Activated CD8-positive, alpha-beta T cell treated with anti-CD3 and anti-CD28 coated beads for 36 hours (primary cell): Measurements from ENCODE around the gene CACNA1B. TPM values are rescaled to one million over a fixed set of nuclear protein-coding genes. Genes with fewer than 3 reads are reported as not detected.

Source experiments
- ATAC-seq: fragments of 200-7000 bp; cut with Tn5 transposase; one replicate; pipeline ENCODE4 v1.10.0; 2021; ENCODE audit warnings: mild to moderate bottlenecking, moderate library complexity
- CTCF ChIA-PET: fragments of 350-600 bp; sonication (Branson Sonifier 250); formaldehyde crosslinking; loops from one replicate; lab custom pipeline; 2021; ENCODE audit warnings: antibody characterized with exemption; lab: Charles Lee
- POLR2A ChIA-PET: fragments of 350-600 bp; sonication (Branson Sonifier 250); formaldehyde crosslinking; loops from one replicate; lab custom pipeline; 2021; ENCODE audit warnings: antibody characterized with exemption; lab: Charles Lee
- DNase-seq: peaks from one replicate; pipeline ENCODE4 v3.0.0-alpha.2; 2020
- H3K27ac Mint-ChIP-seq: one replicate; pipeline ENCODE4 v1.8.0; 2021; ENCODE audit warnings: mild to moderate bottlenecking, mixed read lengths
- H3K27me3 Mint-ChIP-seq: one replicate; pipeline ENCODE4 v1.8.0; 2021; ENCODE audit warnings: mixed read lengths
- H3K36me3 Mint-ChIP-seq: one replicate; pipeline ENCODE4 v1.8.0; 2021; ENCODE audit warnings: low read depth, mixed read lengths
- H3K4me1 Mint-ChIP-seq: one replicate; pipeline ENCODE4 v1.8.0; 2021; ENCODE audit warnings: low read depth, mixed read lengths
- H3K4me3 Mint-ChIP-seq: one replicate; pipeline ENCODE4 v1.8.0; 2021; ENCODE audit warnings: mild to moderate bottlenecking, moderate library complexity, mixed read lengths
- H3K9me3 Mint-ChIP-seq: one replicate; pipeline ENCODE4 v1.8.0; 2021; ENCODE audit warnings: mixed read lengths
- CTCF ChIP-seq: fragments of 200-600 bp; IDR thresholded peaks from one replicate; pipeline ENCODE4 v1.8.0; 2022; ENCODE audit warnings: antibody characterized with exemption, mild to moderate bottlenecking
- intact Hi-C: fragments of 100-400 bp; cut with micrococcal nuclease; formaldehyde crosslinking; loops from one replicate; pipeline ENCODE4 v1.10.0; 2022
- total RNA-seq, 2 experiments: library from RNA; stranded (reverse); gene quantifications; one replicate each; pipeline ENCODE4 v1.2.3, GENCODE V29; 2021

The CACNA1B gene
- total RNA-seq, 2 experiments from 2014 or later = not detected

GRCh38 chr9:137952976-137953666 lies 75.5 kb downstream of the CACNA1B start:
- no peak for TF ChIP-seq CTCF
- ChIA-PET CTCF (no interaction called here), POLR2A (no interaction called here)
- peaks cover 1% of the 10 kb centered on the region for H3K27me3 Mint-ChIP-seq
- intact Hi-C loops = no loop called here
- H3K9me3 Mint-ChIP-seq = no peaks in the 10 kb centered on the region
- H3K4me1 Mint-ChIP-seq = no peaks in the 10 kb centered on the region
- H3K27ac Mint-ChIP-seq = no peak overlapping the region
- H3K4me3 Mint-ChIP-seq = no peak overlapping the region
- no peaks in the 10 kb centered on the region for H3K36me3 Mint-ChIP-seq
- ATAC-seq (no peak), DNase-seq (no peak)

- CTCF ChIA-PET = no interaction called here
- peaks cover 1% of the 10 kb centered on the region for H3K27me3 Mint-ChIP-seq
- H3K9me3 Mint-ChIP-seq = no peaks in the 10 kb centered on the region
- H3K4me1 Mint-ChIP-seq = no peaks in the 10 kb centered on the region
- H3K27ac Mint-ChIP-seq = no peak overlapping the region
- H3K4me3 Mint-ChIP-seq = no peak overlapping the region
- no peak for DNase-seq
- intact Hi-C loops = no loop called here
- TF ChIP-seq CTCF = no peak
- POLR2A ChIA-PET = no interaction called here
- no peak for ATAC-seq
- H3K36me3 Mint-ChIP-seq = no peaks in the 10 kb centered on the region
These were observed 76.3 kb downstream of the CACNA1B start for GRCh38 chr9:137953683-137954438.

GRCh38 chr9:137955224-137955570 lies 77.6 kb downstream of the CACNA1B start:
- CTCF ChIA-PET = no interaction called here
- peaks cover 1% of the 10 kb centered on the region for H3K27me3 Mint-ChIP-seq
- H3K36me3 Mint-ChIP-seq = no peaks in the 10 kb centered on the region
- no peak for TF ChIP-seq CTCF
- no peak overlapping the region for H3K4me3 Mint-ChIP-seq
- H3K4me1 Mint-ChIP-seq = no peaks in the 10 kb centered on the region
- DNase-seq = no peak
- no peaks in the 10 kb centered on the region for H3K9me3 Mint-ChIP-seq
- intact Hi-C loops = no loop called here
- ATAC-seq = no peak
- no peak overlapping the region for H3K27ac Mint-ChIP-seq
- POLR2A ChIA-PET = no interaction called here

- ChIA-PET POLR2A (no interaction called here), CTCF (no interaction called here)
- no peaks in the 10 kb centered on the region for H3K9me3 Mint-ChIP-seq
- peaks cover 1% of the 10 kb centered on the region for H3K27me3 Mint-ChIP-seq
- ATAC-seq = no peak
- no peak overlapping the region for H3K27ac Mint-ChIP-seq
- H3K36me3 Mint-ChIP-seq = no peaks in the 10 kb centered on the region
- H3K4me1 Mint-ChIP-seq = no peaks in the 10 kb centered on the region
- intact Hi-C loops = no loop called here
- TF ChIP-seq CTCF = no peak
- H3K4me3 Mint-ChIP-seq = no peak overlapping the region
- DNase-seq = no peak
These were observed 78.0 kb downstream of the CACNA1B start for GRCh38 chr9:137955586-137955985.

- ATAC-seq (no peak), DNase-seq (no peak)
- H3K4me3 Mint-ChIP-seq = no peak overlapping the region
- CTCF ChIA-PET = no interaction called here
- H3K4me1 Mint-ChIP-seq = no peaks in the 10 kb centered on the region
- no peak overlapping the region for H3K27ac Mint-ChIP-seq
- POLR2A ChIA-PET = no interaction called here
- H3K36me3 Mint-ChIP-seq = no peaks in the 10 kb centered on the region
- intact Hi-C loops = no loop called here
- H3K9me3 Mint-ChIP-seq = no peaks in the 10 kb centered on the region
- H3K27me3 Mint-ChIP-seq = no peaks in the 10 kb centered on the region
- no peak for TF ChIP-seq CTCF
These were observed 78.5 kb downstream of the CACNA1B start for GRCh38 chr9:137956039-137956438.
